Measurements from ENCODE around the gene CCL3. TPM values are rescaled to one million over a fixed set of nuclear protein-coding genes. Genes with fewer than 3 reads are reported as not detected.
"Not testable (repeated sequence)": the region's sequence is repeated elsewhere in the genome, so short reads cannot be mapped to it uniquely, and the experiment has no call there.

CCL3 gene
- total RNA-seq, 4 donors from 2014 or later, result 0.80 to 5.8 TPM; not detected in 2

GRCh38 chr17:36120221-36120620 lies 30.3 kb upstream of the CCL3 start:
- Histone ChIP-seq H3K27me3 (no peaks in the 10 kb centered on the region), H3K36me3 (no peaks in the 10 kb centered on the region), H3K4me3 (no peak overlapping the region), H3K27ac (no peak overlapping the region), H3K9me3 (peaks cover 0 to 5% (median 2%) of the 10 kb centered on the region in 4 donors), H3K4me1 (no peaks in the 10 kb centered on the region)
- TF ChIP-seq POLR2A (IDR thresholded peaks at IDR 0.05) (no peak), CTCF (IDR thresholded peaks at IDR 0.05) (no peak)
- DNase-seq, result no peak

GRCh38 chr17:36118477-36119353 lies 28.8 kb upstream of the CCL3 start:
- Histone ChIP-seq H3K9me3 (no peaks in the 10 kb centered on the region), H3K27me3 (no peaks in the 10 kb centered on the region), H3K27ac (no peak overlapping the region), H3K36me3 (no peaks in the 10 kb centered on the region), H3K4me1 (no peaks in the 10 kb centered on the region), H3K4me3 (no peak overlapping the region)
- TF ChIP-seq POLR2A (IDR thresholded peaks at IDR 0.05), result no peak
- TF ChIP-seq CTCF (IDR thresholded peaks at IDR 0.05), result no peak
- DNase-seq, result no peak

- TF ChIP-seq CTCF (IDR thresholded peaks at IDR 0.05), result no peak
- no peak for TF ChIP-seq POLR2A (IDR thresholded peaks at IDR 0.05)
- no peaks in the 10 kb centered on the region for H3K4me1 ChIP-seq
- no peaks in the 10 kb centered on the region for H3K27me3 ChIP-seq
- no peak for DNase-seq
- no peaks in the 10 kb centered on the region for H3K9me3 ChIP-seq
- H3K36me3 ChIP-seq, result no peaks in the 10 kb centered on the region
- H3K4me3 ChIP-seq, result no peak overlapping the region
- no peak overlapping the region for H3K27ac ChIP-seq
These were observed 27.8 kb upstream of the CCL3 start for GRCh38 chr17:36117505-36118382.

GRCh38 chr17:36115649-36115977 lies 25.7 kb upstream of the CCL3 start:
- not testable (repeated sequence) for H3K27me3 ChIP-seq, H3K27ac ChIP-seq, H3K9me3 ChIP-seq, DNase-seq, H3K36me3 ChIP-seq, H3K4me1 ChIP-seq, H3K4me3 ChIP-seq

GRCh38 chr17:36114971-36115648 lies 25.2 kb upstream of the CCL3 start:
- H3K36me3 ChIP-seq, H3K4me1 ChIP-seq, H3K4me3 ChIP-seq, DNase-seq, H3K27ac ChIP-seq, H3K27me3 ChIP-seq, H3K9me3 ChIP-seq: not testable (repeated sequence)

- not testable (repeated sequence) for H3K4me3 ChIP-seq, H3K27ac ChIP-seq, DNase-seq, H3K27me3 ChIP-seq, H3K36me3 ChIP-seq, H3K4me1 ChIP-seq, H3K9me3 ChIP-seq
These were observed 23.2 kb upstream of the CCL3 start for GRCh38 chr17:36113131-36113530.

- Histone ChIP-seq H3K27ac (no peak overlapping the region), H3K36me3 (no peaks in the 10 kb centered on the region), H3K27me3 (no peaks in the 10 kb centered on the region), H3K4me3 (no peak overlapping the region), H3K4me1 (no peaks in the 10 kb centered on the region), H3K9me3 (no peaks in the 10 kb centered on the region)
- TF ChIP-seq CTCF (IDR thresholded peaks at IDR 0.05) (no peak), POLR2A (IDR thresholded peaks at IDR 0.05) (no peak)
- DNase-seq, result no peak
These were observed 22.6 kb upstream of the CCL3 start for GRCh38 chr17:36112572-36112971.

All from Peyer's patch (tissue), 4 donors.